Glutamatergic neuron (in vitro differentiated cells): Measurements from ENCODE around the gene ZBTB7A. TPM values are rescaled to one million over a fixed set of nuclear protein-coding genes. Genes with fewer than 3 reads are reported as not detected.

Experiments
- DNase-seq: peaks from one replicate; pipeline ENCODE4 v3.0.0; 2022
- H3K27ac Mint-ChIP-seq: one replicate; pipeline ENCODE4 v1.8.0; 2020; ENCODE audit warnings: mild to moderate bottlenecking, mixed read lengths, inconsistent platforms; ENCODE audit not compliant: unreplicated experiment
- H3K27me3 Mint-ChIP-seq: one replicate; pipeline ENCODE4 v1.8.0; 2020; ENCODE audit warnings: mild to moderate bottlenecking, moderate library complexity, mixed read lengths, inconsistent platforms; ENCODE audit not compliant: unreplicated experiment
- H3K36me3 Mint-ChIP-seq: one replicate; pipeline ENCODE4 v1.8.0; 2020; ENCODE audit warnings: mild to moderate bottlenecking, mixed read lengths, inconsistent platforms; ENCODE audit not compliant: unreplicated experiment
- H3K4me1 Mint-ChIP-seq: one replicate; pipeline ENCODE4 v1.8.0; 2020; ENCODE audit warnings: mild to moderate bottlenecking, low read depth, mixed read lengths, inconsistent platforms; ENCODE audit not compliant: unreplicated experiment
- H3K4me3 Mint-ChIP-seq: one replicate; pipeline ENCODE4 v1.8.0; 2020; ENCODE audit warnings: mild to moderate bottlenecking, mixed read lengths, inconsistent platforms; ENCODE audit not compliant: unreplicated experiment
- H3K9me3 Mint-ChIP-seq: one replicate; pipeline ENCODE4 v1.8.0; 2020; ENCODE audit warnings: mild to moderate bottlenecking, moderate library complexity, mixed read lengths, inconsistent platforms; ENCODE audit not compliant: unreplicated experiment
- total RNA-seq: library from RNA; stranded (reverse); fragmentation: NEBNext Ultra II Directional; extraction: Animal tissue kit (Norgen Biotek cat#: 25700); gene quantifications from one replicate; pipeline ENCODE4 v1.2.1, GENCODE V29; 2021; ENCODE audit not compliant: unreplicated experiment
- TF ChIP-seq, protein P1 (sequence below): fragments of 200-600 bp; sonication (generic); IDR thresholded peaks from one replicate; pipeline ENCODE4 v1.5.0; 2021; ENCODE audit not compliant: partially characterized antibody, unreplicated experiment

ZBTB7A gene
- total RNA-seq, 1 donor from 2014 or later: 21.8 TPM

DNA sequence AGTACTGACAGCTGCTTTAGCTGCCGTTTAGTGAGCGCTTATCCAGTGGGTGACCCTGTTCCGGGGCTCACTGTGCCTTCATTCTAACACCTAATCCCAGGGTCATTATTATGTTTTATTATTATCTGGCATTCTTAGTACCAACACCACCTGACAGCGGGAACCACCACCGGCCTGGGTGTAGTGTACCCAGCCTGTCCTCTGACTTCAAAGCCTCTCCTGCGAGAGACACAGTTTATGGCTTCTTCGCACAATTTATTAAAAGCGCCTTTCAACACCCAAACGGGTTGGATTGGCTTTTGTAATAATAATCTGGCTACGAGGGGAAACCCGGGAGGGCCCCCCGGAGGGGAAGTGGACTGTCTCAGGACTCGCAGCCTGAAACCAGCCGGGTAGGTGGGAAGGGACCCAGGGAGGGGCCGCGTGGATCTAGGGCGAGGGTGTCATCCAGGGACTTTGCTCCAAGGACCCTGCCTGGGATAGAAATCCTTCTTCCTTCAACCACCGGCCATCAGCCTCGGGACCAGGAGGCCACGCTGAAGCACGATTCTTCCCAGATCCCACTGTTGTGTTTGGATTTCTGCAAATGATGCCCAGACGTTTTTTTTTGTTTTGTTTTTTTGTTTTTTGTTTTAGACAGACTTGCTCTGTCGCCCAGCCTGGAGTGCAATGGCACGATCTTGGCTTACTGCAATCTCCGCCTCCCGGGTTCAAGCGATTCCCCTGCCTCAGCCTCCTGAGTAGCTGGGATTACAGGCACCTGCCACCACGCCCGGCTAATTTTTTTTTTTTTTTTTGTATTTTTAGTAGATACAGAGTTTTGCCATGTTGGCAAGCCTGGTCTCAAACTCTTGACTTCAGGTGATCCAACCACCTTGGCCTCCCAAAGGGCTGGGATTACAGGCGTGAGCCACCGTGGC is 1.6 kb upstream of the ZBTB7A start:
- TF ChIP-seq, protein P1, sequence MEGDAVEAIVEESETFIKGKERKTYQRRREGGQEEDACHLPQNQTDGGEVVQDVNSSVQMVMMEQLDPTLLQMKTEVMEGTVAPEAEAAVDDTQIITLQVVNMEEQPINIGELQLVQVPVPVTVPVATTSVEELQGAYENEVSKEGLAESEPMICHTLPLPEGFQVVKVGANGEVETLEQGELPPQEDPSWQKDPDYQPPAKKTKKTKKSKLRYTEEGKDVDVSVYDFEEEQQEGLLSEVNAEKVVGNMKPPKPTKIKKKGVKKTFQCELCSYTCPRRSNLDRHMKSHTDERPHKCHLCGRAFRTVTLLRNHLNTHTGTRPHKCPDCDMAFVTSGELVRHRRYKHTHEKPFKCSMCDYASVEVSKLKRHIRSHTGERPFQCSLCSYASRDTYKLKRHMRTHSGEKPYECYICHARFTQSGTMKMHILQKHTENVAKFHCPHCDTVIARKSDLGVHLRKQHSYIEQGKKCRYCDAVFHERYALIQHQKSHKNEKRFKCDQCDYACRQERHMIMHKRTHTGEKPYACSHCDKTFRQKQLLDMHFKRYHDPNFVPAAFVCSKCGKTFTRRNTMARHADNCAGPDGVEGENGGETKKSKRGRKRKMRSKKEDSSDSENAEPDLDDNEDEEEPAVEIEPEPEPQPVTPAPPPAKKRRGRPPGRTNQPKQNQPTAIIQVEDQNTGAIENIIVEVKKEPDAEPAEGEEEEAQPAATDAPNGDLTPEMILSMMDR: no peak
- Mint-ChIP-seq H3K27me3 (peaks cover 6% of the 10 kb centered on the region), H3K4me1 (no peaks in the 10 kb centered on the region), H3K36me3 (no peaks in the 10 kb centered on the region), H3K4me3 (peak overlapping the region; percentile 73), H3K27ac (peak overlapping the region; percentile 29), H3K9me3 (peaks cover 3% of the 10 kb centered on the region)
- no peak for DNase-seq

DNA sequence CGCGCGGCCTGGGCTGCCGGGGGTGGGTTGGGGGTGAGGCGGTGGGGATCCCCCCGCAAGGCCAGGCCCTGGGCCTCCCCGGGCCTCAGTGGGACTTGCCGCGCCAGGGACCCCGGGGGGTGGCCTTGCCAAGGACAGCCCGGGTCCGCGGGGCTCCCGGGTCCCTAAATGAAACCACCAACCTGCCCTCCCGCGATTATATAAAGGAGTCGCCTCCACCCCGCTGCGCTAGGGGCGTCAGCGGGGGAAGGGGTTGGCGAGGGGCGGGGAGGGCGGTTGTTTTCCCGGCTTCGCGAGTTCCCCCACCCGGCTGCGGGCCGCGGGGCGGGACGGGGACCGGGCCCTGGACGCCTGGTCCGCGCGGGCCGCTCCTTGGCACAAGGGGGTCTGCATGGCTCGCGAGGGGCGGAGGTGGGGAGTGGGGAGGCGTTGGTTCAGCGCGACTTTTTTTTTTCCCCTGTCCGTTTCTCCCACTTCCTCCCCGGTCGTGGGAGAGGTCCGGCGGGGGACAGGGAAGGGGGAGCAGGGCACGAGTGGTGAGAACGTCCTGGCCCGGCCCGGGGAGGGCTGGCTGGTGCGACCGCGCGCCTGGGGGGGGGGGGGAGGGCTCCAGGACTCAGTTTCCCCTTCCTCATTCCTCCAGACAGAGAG is 822 bp upstream of the ZBTB7A start:
- Mint-ChIP-seq H3K36me3 (no peaks in the 10 kb centered on the region), H3K4me1 (no peaks in the 10 kb centered on the region), H3K9me3 (peaks cover 3% of the 10 kb centered on the region), H3K4me3 (peak overlapping the region; percentile 73), H3K27ac (no peak overlapping the region), H3K27me3 (peaks cover 6% of the 10 kb centered on the region)
- TF ChIP-seq, protein P1: peak; percentile 10
- DNase-seq: peak; percentile 45

DNA sequence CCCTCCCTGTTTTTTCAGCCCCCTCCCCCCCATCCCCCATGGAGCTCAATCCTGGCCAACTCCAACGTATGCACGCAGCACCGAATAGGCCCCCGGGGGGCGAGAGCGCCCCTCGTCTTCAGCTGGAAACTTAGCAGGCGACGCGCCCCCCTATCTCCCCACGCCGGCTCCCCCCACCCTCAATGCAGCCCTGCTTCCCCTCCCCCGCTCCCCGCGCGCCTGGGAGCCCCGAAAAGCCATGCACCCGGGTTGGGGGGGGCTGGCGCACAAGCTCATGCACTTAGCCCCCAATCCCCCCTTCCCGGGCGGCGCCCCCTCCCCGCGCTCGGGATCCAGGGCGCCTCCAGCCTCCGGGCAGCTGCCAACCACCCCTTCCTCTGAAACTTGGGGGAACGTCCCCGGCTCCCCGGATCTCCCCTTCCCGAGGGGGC is 508 bp downstream of the ZBTB7A start:
- Mint-ChIP-seq H3K4me3 (no peak overlapping the region), H3K27me3 (peaks cover 6% of the 10 kb centered on the region), H3K36me3 (no peaks in the 10 kb centered on the region), H3K9me3 (peaks cover 3% of the 10 kb centered on the region), H3K4me1 (no peaks in the 10 kb centered on the region), H3K27ac (no peak overlapping the region)
- TF ChIP-seq, protein P1: no peak
- DNase-seq: no peak

DNA sequence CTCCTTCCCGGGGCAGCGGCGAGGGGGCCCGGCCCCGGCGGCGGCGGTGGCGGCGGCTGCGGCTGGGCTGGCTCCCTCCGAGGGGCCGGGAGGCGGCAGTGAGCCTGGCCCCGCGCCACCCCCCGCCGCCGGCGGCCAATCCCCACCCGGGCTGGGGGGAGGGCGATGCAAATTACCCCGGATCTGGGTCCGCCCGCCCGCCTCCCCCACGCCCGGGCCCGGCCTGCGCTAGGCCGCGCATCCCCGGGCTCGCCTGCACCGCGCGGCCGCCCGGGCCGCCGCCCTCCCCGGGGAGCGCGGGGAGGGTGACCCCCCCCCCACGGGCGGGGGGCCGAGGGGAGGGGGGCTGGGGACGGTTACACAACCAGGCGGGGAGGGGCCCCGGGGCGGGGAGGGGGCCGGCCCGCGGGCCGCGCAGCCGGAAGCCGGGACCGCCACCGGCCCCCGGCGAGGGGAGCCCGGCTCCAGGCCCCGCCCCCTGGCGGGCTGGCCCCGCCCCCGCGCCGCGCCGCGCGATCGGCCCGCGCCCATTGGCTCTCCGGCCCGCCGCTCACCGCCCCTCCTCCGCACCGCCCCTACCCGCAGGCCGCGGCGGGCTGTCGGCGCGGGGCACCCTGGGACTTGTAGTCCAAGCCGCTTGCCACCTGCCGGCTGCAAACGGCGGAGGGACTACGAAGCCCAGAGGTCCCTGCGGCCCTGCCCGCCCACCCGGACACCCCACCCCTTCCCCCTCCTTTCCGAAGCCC is 1.1 kb downstream of the ZBTB7A start:
- Mint-ChIP-seq H3K27me3 (peaks cover 6% of the 10 kb centered on the region), H3K4me1 (no peaks in the 10 kb centered on the region), H3K36me3 (no peaks in the 10 kb centered on the region), H3K9me3 (peaks cover 4% of the 10 kb centered on the region), H3K4me3 (no peak overlapping the region), H3K27ac (no peak overlapping the region)
- peak; percentile 97 for DNase-seq
- TF ChIP-seq, protein P1: no peak
